ENCODE data around the gene MTUS2.

The MTUS2 gene

DNA sequence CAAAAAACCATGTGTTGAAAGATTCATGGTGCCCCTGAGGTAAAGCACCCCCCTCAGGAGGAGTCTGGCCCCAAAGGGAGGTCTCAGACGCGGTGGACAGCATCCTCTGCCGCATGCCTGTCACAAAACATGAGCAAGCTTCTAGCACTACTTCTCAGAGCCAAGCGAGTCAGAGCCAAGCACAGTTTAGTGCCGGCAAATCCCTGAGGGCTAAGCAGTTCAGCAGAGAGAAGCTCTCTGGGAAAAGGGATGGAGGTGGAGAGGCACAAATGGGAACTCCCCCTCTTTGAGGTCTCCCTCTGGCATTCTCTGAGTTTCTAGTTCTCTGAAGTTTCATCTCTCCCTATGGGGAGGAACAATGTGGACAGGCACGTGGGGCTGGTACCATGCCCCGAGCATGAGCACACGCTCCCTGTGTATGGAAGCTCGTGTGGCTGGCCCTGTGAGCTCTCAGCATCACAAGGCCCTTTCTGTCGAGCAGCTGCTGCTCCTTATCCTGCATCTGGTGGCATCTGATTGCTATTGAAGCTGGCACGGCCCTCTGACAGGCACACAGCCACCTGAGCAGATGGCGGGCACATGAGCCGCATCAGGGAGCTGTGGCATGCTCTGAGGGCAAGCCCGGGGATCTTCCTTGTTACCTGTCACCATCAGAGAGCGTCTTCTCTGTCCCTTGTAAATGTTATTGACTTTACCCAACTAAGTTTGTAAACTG lies 450.3 kb downstream of the MTUS2 start:
- TF ChIP-seq, protein P1, sequence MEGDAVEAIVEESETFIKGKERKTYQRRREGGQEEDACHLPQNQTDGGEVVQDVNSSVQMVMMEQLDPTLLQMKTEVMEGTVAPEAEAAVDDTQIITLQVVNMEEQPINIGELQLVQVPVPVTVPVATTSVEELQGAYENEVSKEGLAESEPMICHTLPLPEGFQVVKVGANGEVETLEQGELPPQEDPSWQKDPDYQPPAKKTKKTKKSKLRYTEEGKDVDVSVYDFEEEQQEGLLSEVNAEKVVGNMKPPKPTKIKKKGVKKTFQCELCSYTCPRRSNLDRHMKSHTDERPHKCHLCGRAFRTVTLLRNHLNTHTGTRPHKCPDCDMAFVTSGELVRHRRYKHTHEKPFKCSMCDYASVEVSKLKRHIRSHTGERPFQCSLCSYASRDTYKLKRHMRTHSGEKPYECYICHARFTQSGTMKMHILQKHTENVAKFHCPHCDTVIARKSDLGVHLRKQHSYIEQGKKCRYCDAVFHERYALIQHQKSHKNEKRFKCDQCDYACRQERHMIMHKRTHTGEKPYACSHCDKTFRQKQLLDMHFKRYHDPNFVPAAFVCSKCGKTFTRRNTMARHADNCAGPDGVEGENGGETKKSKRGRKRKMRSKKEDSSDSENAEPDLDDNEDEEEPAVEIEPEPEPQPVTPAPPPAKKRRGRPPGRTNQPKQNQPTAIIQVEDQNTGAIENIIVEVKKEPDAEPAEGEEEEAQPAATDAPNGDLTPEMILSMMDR (IDR thresholded peaks at IDR 0.05; ENCODE audit: extremely low read depth, missing control alignments), result no peak
- DNase-seq (ENCODE audit: low spot score), result no peak

DNA sequence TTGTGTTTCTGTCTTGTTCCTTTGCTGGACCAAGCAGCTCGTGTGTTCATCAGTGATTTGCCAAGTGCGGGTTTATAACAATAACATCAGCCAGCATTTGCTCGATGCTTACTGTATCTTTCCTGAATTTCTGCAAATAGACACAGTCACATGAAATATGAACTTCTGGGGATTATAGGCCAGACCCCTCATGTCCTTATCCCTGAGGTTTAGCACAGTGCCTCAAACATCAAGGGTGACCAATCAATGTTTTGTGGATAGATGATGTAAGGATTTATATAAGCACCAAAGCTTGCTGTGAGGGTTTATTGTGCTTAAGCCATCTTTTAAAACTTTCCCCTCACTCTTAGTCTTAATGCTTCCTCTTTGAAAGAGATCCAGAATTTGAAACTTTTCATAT lies 451.5 kb downstream of the MTUS2 start:
- no peak for DNase-seq (ENCODE audit: low spot score)
- TF ChIP-seq, protein P1 (IDR thresholded peaks at IDR 0.05; ENCODE audit: extremely low read depth, missing control alignments), result no peak

DNA sequence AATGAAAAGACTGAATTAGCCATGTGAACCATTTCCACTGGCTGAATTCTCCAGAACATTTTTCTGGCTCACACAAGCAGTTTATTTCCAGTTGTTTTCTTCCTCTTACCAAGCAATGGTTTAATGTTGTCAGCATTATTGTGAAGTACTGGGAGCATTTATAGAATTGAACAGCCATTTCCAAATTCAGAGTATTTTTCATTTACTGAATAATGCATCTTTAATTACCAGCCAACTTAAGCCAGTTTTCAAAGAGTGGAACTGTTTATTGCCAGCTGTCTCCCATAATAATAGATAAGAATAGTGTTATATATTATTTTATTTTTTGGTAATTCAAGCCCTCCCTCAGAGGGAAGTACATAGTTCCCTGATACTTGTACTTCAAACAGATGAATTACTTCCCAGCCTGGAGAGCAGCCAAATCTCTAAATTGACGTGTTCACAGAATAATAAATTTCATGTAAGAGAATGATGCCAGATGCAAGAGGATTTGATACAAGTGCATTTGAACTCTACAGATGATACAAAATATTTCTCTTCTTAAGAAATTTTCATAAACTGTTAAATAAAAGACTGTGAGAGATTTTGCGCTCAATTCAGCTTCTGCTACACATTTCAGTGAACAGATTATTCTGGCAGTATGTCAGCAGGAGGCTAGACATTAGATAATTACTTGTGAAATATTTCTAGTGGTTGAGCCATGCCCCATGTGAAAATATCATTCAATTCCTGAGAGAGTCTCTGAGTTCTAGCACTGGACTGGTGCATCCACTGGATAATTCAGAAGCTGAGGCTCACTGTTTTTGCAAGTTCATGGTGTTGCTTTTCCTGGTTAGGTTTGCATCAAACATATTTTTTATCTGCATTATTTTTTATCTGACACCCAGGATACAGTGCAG lies 459.5 kb downstream of the MTUS2 start:
- TF ChIP-seq, protein P1 (IDR thresholded peaks at IDR 0.05; ENCODE audit: extremely low read depth, missing control alignments), result no peak
- DNase-seq (ENCODE audit: low spot score), result no peak

DNA sequence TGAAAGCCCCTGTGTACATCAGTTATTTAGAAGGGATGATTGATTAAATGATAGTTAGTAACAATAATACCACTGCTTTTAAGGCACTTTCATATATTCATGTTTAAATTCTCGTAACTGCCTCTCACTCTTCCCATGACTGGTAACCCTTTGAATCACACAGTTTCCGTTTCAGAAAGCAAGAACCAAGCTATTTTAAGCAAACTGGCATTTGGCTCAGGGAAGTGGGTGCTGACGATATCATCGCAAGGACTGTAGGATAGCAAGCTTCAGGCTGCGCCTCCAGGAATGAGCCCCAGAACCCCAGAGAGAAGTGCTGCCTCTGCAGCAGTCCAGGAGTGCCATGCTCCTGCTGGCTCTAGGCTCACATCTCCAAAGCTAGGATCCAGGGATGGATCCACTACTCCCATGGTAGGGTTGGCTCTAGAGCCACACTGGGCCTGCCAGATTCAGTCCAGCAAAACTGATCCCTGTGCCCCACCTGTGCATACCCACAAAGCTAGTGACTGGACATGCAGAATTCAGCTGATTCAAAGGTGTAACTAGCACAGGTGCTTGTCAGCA lies 461.9 kb downstream of the MTUS2 start:
- TF ChIP-seq, protein P1 (IDR thresholded peaks at IDR 0.05; ENCODE audit: extremely low read depth, missing control alignments), result no peak
- no peak for DNase-seq (ENCODE audit: low spot score)

DNA sequence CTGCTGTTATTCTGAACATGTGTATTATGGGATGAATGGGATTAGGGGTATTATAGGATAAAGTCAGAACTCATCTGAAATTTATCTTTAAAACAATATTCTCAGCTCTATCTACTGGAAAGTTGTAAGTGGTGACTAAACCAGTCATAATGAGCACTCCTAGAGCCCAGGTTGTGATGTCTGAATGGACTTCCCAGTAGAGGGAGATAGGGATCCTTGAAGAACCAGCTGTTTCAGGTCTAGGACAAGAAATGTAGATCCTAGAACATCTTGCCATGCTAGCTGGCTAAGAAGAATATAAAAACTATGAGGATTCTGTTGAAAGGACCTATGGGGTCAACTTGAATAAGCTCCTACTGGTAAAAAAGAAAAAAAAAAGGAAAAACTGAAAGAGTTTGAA lies 464.6 kb downstream of the MTUS2 start:
- no peak for DNase-seq (ENCODE audit: low spot score)
- TF ChIP-seq, protein P1 (IDR thresholded peaks at IDR 0.05; ENCODE audit: extremely low read depth, missing control alignments), result no peak

DNA sequence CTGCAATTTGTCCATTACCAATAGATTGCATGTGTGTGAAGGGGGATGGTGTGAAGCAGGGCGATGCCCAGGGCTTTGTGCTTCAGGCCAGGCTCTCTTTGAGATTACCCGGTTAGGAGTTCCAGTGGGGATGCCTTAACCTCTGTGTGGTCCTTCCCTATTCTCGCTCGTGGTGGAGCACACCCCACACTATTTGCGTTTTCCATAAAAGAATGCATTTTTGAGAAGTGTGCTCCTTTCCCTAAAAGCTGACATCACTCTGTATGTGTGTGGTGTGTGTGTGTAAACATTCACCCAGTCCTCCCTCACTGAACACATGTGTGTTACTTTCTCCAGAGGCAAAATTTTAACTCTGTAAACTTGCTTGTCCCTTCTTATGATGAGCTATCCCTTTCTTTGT lies 467.1 kb downstream of the MTUS2 start:
- TF ChIP-seq, protein P1 (IDR thresholded peaks at IDR 0.05; ENCODE audit: extremely low read depth, missing control alignments), result no peak
- DNase-seq (ENCODE audit: low spot score), result no peak

DNA sequence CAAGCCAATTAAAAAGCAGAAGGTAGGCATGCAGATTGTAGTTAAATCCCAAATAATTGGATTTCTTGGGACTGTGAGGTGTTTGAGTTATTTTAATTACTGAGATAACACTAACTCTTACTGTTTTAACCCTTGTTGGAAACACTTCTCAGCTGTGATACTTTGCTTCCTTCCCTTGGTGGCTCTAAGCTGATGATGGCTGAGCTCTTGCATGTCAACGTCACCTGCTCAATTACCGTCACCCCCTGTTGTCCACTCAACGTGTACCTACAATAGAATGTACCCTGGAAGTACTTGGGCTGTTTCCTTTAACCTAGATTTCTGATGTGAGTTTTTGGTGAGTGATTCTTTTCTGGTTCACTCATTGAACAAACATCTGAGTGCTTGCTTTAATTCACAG lies 471.9 kb downstream of the MTUS2 start:
- DNase-seq (ENCODE audit: low spot score), result no peak
- TF ChIP-seq, protein P1 (IDR thresholded peaks at IDR 0.05; ENCODE audit: extremely low read depth, missing control alignments), result no peak
